Liver (tissue), 9 donors: ENCODE measurements around the gene HASPIN. TPM values are rescaled to one million over a fixed set of nuclear protein-coding genes. Genes with fewer than 3 reads are reported as not detected.

Source experiments
- DNase-seq: peaks from one replicate; pipeline ENCODE4 v3.0.0-alpha.2; 2017; ENCODE audit warnings: low spot score
- H3K27ac ChIP-seq, 2 donors: one replicate each; pipeline ENCODE4 v1.7.0; 2013; ENCODE audit warnings: inconsistent platforms in 2 of 2, low read length in 2 of 2, control low read depth in 1 of 2, low read depth in 1 of 2, mild to moderate bottlenecking in 1 of 2
- H3K27me3 ChIP-seq, 4 donors: one replicate each; pipeline versions ENCODE4 v1.6.1 to v1.7.0; 2013; ENCODE audit warnings: low read length in 3 of 4, inconsistent platforms in 1 of 4, mild to moderate bottlenecking in 1 of 4, moderate library complexity in 1 of 4; ENCODE audit not compliant: control insufficient read depth in 4 of 4, insufficient read depth in 4 of 4
- H3K36me3 ChIP-seq, 4 donors: one replicate each; pipeline versions ENCODE4 v1.6.1 to v1.7.0; 2013; ENCODE audit warnings: low read length in 3 of 4, mild to moderate bottlenecking in 3 of 4, low read depth in 1 of 4, moderate library complexity in 1 of 4; ENCODE audit not compliant: control insufficient read depth in 4 of 4, insufficient read depth in 3 of 4
- H3K4me1 ChIP-seq, 4 donors: one replicate each; pipeline versions ENCODE4 v1.6.1 to v1.7.0; 2013; ENCODE audit warnings: low read length in 3 of 4, mild to moderate bottlenecking in 3 of 4, moderate library complexity in 1 of 4; ENCODE audit not compliant: control insufficient read depth in 4 of 4, insufficient read depth in 4 of 4
- H3K4me3 ChIP-seq, 3 donors: one replicate each; pipeline versions ENCODE4 v1.6.1 to v1.7.0; 2013; ENCODE audit warnings: low read length in 3 of 3, control low read depth in 1 of 3, low read depth in 1 of 3, mild to moderate bottlenecking in 1 of 3
- H3K9ac ChIP-seq, 2 donors: one replicate each; pipeline ENCODE4 v1.7.0; 2013; ENCODE audit warnings: low read length in 2 of 2, mild to moderate bottlenecking in 2 of 2, moderate library complexity in 2 of 2, control low read depth in 1 of 2, low read depth in 1 of 2
- H3K9me3 ChIP-seq, 4 donors: one replicate each; pipeline versions ENCODE4 v1.6.1 to v1.7.0; 2013; ENCODE audit warnings: low read length in 3 of 4; ENCODE audit not compliant: control insufficient read depth in 4 of 4
- EGR1 ChIP-seq, 2 donors: IDR thresholded peaks; 2 replicates each; pipeline ENCODE4 v1.6.1; 2016 to 2018; ENCODE audit warnings: antibody characterized with exemption in 2 of 2, low read depth in 2 of 2
- FOXA1 ChIP-seq: IDR thresholded peaks from 2 replicates; pipeline ENCODE4 v1.6.1; 2016; ENCODE audit warnings: antibody characterized with exemption
- FOXA2 ChIP-seq: IDR thresholded peaks from 2 replicates; pipeline ENCODE4 v1.6.1; 2016; ENCODE audit warnings: antibody characterized with exemption
- GABPA ChIP-seq, 2 donors: IDR thresholded peaks in 1 of 2; conservative IDR thresholded peaks in 1 of 2; 2 replicates each; pipeline ENCODE4 v1.6.1; 2016; ENCODE audit warnings: antibody characterized with exemption in 2 of 2, mild to moderate bottlenecking in 1 of 2, moderate library complexity in 1 of 2
- HNF4A ChIP-seq, 2 donors: conservative IDR thresholded peaks; 2 replicates each; pipeline ENCODE4 v1.6.1; 2016; ENCODE audit warnings: antibody characterized with exemption in 2 of 2, mild to moderate bottlenecking in 2 of 2
- JUND ChIP-seq, 2 donors: IDR thresholded peaks; 2 replicates each; pipeline ENCODE4 v1.6.1; 2016; ENCODE audit warnings: antibody characterized with exemption in 2 of 2
- NR2F2 ChIP-seq: IDR thresholded peaks from 2 replicates; pipeline ENCODE4 v1.6.1; 2016; ENCODE audit warnings: antibody characterized with exemption
- RXRA ChIP-seq, 2 donors: IDR thresholded peaks; 2 replicates each; pipeline ENCODE4 v1.6.1; 2017 to 2018; ENCODE audit warnings: antibody characterized with exemption in 2 of 2, mild to moderate bottlenecking in 1 of 2
- SP1 ChIP-seq: IDR thresholded peaks from 2 replicates; pipeline ENCODE4 v1.6.1; 2018; ENCODE audit warnings: antibody characterized with exemption, mild to moderate bottlenecking
- TAF1 ChIP-seq: conservative IDR thresholded peaks from 2 replicates; pipeline ENCODE4 v1.6.1; 2016; ENCODE audit warnings: antibody characterized with exemption, mild to moderate bottlenecking
- YY1 ChIP-seq: IDR thresholded peaks from 2 replicates; pipeline ENCODE4 v1.6.1; 2016; ENCODE audit warnings: antibody characterized with exemption, mild to moderate bottlenecking
- WGBS: extraction: QIAGEN DNeasy Blood & Tissue Kit; methylation state at CpG from one replicate; pipeline ENCODE4 v1.1.7; 2013; 5-methylcytosine and 5-hydroxymethylcytosine counted together
- polyA plus RNA-seq, 2 donors: library from polyadenylated mRNA; stranded (reverse) in 1 of 2; unstranded in 1 of 2; fragments of 200-250 nt in 1 of 2; fragments of >200 nt in 1 of 2; fragmentation: Nextera tagmentation in 1 of 2; extraction: Ambion mirVana in 1 of 2; gene quantifications; one replicate each; pipeline versions ENCODE4 v1.2.1 to v1.2.3, GENCODE V29; 2013 to 2015
- total RNA-seq, 2 donors: library from RNA; depleted of rRNA; stranded (reverse); fragments of >200 nt; gene quantifications; one replicate each; pipeline ENCODE4 v1.2.3, GENCODE V29; 2014
- TF ChIP-seq, protein P1 (sequence below): IDR thresholded peaks from 2 replicates; pipeline ENCODE4 v1.6.1; 2016; ENCODE audit warnings: antibody characterized with exemption
- TF ChIP-seq, protein P2 (sequence below): IDR thresholded peaks from 2 replicates; pipeline ENCODE4 v1.6.1; 2016; ENCODE audit warnings: antibody characterized with exemption, mild to moderate bottlenecking
- TF ChIP-seq, protein P3 (sequence below): fragments of 150-350 bp; IDR thresholded peaks from 2 replicates; pipeline ENCODE4 v1.5.1; 2017; ENCODE audit warnings: improper control_type of control experiment, low read depth, low read length; ENCODE audit not compliant: missing input control
- TF ChIP-seq, protein P4 (sequence below): IDR thresholded peaks from 2 replicates; pipeline ENCODE4 v1.6.1; 2016; ENCODE audit warnings: antibody characterized with exemption
- TF ChIP-seq, protein P5 (sequence below): IDR thresholded peaks from 2 replicates; pipeline ENCODE4 v1.6.1; 2016; ENCODE audit warnings: antibody characterized with exemption
- donor health status: healthy.
- donor health status: healthy.
- donor health status: healthy.
- donor health status: healthy.
- donor health status: healthy.

Gene HASPIN
- total and polyA plus RNA-seq, 4 donors: 0.08 to 5.8 (median 0.28) TPM; not detected in 1

DNA sequence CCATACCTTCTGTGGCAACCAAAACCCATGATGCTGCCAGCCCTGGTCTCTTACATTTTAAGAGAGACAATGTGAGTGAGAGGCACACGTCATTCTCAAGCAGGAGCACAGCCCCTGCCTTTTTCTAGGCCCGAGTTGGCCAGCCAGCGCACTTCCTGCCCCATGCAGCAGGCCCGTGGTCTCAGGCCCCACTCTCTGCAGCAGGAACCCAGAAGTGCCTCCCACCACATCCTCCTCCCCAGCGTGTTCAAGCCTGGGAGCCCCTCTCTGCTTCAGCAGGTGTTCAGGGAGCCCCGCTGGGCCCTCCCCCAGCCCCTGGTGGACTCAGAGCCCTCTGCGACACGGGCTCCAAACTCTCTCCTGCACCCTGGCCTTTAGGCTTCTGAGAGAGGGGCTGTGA lies 46.8 kb downstream of the HASPIN start:
- Histone ChIP-seq H3K4me3 (no peak overlapping the region), H3K27ac (no peak overlapping the region), H3K9me3 (no peaks in the 10 kb centered on the region), H3K9ac (no peak overlapping the region), H3K27me3 (no peaks in the 10 kb centered on the region), H3K36me3 (no peaks in the 10 kb centered on the region), H3K4me1 (no peaks in the 10 kb centered on the region)
- no peak for DNase-seq
- WGBS: 73% methylated on average over 8 of the region's 8 CpGs
- TF ChIP-seq FOXA2 (no peak), TAF1 (no peak), HNF4A (conservative IDR thresholded peaks at IDR 0.05) (no peak), FOXA1 (no peak), JUND (IDR thresholded peaks at IDR 0.05) (no peak), YY1 (no peak), NR2F2 (no peak), SP1 (no peak), RXRA (IDR thresholded peaks at IDR 0.05) (no peak), EGR1 (IDR thresholded peaks at IDR 0.05; ENCODE audit: low read depth in 2 of 2) (no peak), GABPA (IDR thresholded peaks at IDR 0.05 in 1 of 2, conservative IDR thresholded peaks at IDR 0.05 in 1 of 2) (no peak)
- TF ChIP-seq, protein P1, sequence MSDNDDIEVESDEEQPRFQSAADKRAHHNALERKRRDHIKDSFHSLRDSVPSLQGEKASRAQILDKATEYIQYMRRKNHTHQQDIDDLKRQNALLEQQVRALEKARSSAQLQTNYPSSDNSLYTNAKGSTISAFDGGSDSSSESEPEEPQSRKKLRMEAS: no peak
- TF ChIP-seq, protein P2, sequence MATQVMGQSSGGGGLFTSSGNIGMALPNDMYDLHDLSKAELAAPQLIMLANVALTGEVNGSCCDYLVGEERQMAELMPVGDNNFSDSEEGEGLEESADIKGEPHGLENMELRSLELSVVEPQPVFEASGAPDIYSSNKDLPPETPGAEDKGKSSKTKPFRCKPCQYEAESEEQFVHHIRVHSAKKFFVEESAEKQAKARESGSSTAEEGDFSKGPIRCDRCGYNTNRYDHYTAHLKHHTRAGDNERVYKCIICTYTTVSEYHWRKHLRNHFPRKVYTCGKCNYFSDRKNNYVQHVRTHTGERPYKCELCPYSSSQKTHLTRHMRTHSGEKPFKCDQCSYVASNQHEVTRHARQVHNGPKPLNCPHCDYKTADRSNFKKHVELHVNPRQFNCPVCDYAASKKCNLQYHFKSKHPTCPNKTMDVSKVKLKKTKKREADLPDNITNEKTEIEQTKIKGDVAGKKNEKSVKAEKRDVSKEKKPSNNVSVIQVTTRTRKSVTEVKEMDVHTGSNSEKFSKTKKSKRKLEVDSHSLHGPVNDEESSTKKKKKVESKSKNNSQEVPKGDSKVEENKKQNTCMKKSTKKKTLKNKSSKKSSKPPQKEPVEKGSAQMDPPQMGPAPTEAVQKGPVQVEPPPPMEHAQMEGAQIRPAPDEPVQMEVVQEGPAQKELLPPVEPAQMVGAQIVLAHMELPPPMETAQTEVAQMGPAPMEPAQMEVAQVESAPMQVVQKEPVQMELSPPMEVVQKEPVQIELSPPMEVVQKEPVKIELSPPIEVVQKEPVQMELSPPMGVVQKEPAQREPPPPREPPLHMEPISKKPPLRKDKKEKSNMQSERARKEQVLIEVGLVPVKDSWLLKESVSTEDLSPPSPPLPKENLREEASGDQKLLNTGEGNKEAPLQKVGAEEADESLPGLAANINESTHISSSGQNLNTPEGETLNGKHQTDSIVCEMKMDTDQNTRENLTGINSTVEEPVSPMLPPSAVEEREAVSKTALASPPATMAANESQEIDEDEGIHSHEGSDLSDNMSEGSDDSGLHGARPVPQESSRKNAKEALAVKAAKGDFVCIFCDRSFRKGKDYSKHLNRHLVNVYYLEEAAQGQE: no peak
- TF ChIP-seq, protein P3, sequence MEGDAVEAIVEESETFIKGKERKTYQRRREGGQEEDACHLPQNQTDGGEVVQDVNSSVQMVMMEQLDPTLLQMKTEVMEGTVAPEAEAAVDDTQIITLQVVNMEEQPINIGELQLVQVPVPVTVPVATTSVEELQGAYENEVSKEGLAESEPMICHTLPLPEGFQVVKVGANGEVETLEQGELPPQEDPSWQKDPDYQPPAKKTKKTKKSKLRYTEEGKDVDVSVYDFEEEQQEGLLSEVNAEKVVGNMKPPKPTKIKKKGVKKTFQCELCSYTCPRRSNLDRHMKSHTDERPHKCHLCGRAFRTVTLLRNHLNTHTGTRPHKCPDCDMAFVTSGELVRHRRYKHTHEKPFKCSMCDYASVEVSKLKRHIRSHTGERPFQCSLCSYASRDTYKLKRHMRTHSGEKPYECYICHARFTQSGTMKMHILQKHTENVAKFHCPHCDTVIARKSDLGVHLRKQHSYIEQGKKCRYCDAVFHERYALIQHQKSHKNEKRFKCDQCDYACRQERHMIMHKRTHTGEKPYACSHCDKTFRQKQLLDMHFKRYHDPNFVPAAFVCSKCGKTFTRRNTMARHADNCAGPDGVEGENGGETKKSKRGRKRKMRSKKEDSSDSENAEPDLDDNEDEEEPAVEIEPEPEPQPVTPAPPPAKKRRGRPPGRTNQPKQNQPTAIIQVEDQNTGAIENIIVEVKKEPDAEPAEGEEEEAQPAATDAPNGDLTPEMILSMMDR: no peak
- TF ChIP-seq, protein P4, sequence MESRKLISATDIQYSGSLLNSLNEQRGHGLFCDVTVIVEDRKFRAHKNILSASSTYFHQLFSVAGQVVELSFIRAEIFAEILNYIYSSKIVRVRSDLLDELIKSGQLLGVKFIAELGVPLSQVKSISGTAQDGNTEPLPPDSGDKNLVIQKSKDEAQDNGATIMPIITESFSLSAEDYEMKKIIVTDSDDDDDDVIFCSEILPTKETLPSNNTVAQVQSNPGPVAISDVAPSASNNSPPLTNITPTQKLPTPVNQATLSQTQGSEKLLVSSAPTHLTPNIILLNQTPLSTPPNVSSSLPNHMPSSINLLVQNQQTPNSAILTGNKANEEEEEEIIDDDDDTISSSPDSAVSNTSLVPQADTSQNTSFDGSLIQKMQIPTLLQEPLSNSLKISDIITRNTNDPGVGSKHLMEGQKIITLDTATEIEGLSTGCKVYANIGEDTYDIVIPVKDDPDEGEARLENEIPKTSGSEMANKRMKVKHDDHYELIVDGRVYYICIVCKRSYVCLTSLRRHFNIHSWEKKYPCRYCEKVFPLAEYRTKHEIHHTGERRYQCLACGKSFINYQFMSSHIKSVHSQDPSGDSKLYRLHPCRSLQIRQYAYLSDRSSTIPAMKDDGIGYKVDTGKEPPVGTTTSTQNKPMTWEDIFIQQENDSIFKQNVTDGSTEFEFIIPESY: no peak
- TF ChIP-seq, protein P5, sequence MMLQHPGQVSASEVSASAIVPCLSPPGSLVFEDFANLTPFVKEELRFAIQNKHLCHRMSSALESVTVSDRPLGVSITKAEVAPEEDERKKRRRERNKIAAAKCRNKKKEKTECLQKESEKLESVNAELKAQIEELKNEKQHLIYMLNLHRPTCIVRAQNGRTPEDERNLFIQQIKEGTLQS: no peak

DNA sequence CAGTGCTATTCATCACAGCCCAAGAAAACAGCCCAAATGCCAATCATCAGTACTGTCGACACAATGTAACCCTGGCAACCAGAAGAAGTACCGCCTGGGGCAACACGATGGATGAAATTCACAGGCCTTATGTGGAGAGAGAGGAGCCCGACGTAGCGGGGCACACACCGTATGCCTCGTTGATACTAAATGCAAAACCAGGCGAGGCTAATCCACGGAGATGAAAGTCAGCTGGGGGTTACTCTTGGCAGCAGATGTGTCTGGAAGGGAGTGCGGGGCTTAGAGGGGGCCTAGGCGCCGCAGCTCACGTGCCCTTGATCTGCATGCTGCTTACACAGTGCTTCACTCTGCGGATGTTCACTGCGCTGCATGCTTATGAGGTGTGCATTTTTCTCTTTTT lies 47.4 kb downstream of the HASPIN start:
- Histone ChIP-seq H3K9ac (no peak overlapping the region), H3K4me3 (no peak overlapping the region), H3K27ac (no peak overlapping the region), H3K9me3 (no peaks in the 10 kb centered on the region), H3K4me1 (no peaks in the 10 kb centered on the region), H3K36me3 (no peaks in the 10 kb centered on the region), H3K27me3 (no peaks in the 10 kb centered on the region)
- no peak for DNase-seq
- WGBS: 85% methylated on average over 16 of the region's 16 CpGs
- TF ChIP-seq, protein P1: no peak
- TF ChIP-seq FOXA1 (no peak), SP1 (no peak)
